Spleen (tissue), 11 donors: ENCODE data around the gene UXS1. TPM values are rescaled to one million over a fixed set of nuclear protein-coding genes. Genes with fewer than 3 reads are reported as not detected.

Experiments used
- DNase-seq: peaks from one replicate; pipeline ENCODE4 v3.0.0-alpha.2; 2020
- H3K27ac ChIP-seq, 8 donors: fragments of 200-600 bp; sonication (generic) in 7 of 8; 1 replicate in 4 of 8; 2 replicates in 4 of 8; pipeline versions ENCODE4 v1.5.0 to v1.8.0; 2016 to 2021; ENCODE audit warnings: inconsistent platforms in 4 of 8, mild to moderate bottlenecking in 4 of 8, moderate library complexity in 1 of 8
- H3K27me3 ChIP-seq, 7 donors: fragments of 200-600 bp; sonication (generic) in 6 of 7; replicated peaks in 1 of 7; 1 replicate in 4 of 7; 2 replicates in 3 of 7; pipeline versions ENCODE4 v1.5.0 to v1.8.0; 2016 to 2021; ENCODE audit warnings: inconsistent platforms in 3 of 7, mild to moderate bottlenecking in 1 of 7
- H3K36me3 ChIP-seq, 6 donors: fragments of 200-600 bp; sonication (generic) in 5 of 6; 1 replicate in 4 of 6; 2 replicates in 2 of 6; pipeline versions ENCODE4 v1.5.0 to v1.8.0; 2016 to 2021; ENCODE audit warnings: inconsistent platforms in 2 of 6
- H3K4me1 ChIP-seq, 6 donors: fragments of 200-600 bp; sonication (generic) in 5 of 6; 1 replicate in 3 of 6; 2 replicates in 3 of 6; pipeline versions ENCODE4 v1.5.0 to v1.8.0; 2016 to 2021; ENCODE audit warnings: inconsistent platforms in 3 of 6
- H3K4me3 ChIP-seq, 8 donors: fragments of 200-600 bp; sonication (generic) in 7 of 8; 1 replicate in 4 of 8; 2 replicates in 4 of 8; pipeline versions ENCODE4 v1.5.0 to v1.8.0; 2016 to 2021; ENCODE audit warnings: inconsistent platforms in 4 of 8, mild to moderate bottlenecking in 4 of 8, moderate library complexity in 2 of 8
- H3K9me3 ChIP-seq, 8 donors: fragments of 200-600 bp; sonication (generic) in 7 of 8; 1 replicate in 4 of 8; 2 replicates in 4 of 8; pipeline versions ENCODE4 v1.5.0 to v1.8.0; 2016 to 2021; ENCODE audit warnings: inconsistent platforms in 4 of 8
- POLR2A ChIP-seq, 3 donors: fragments of 450-650 bp; IDR thresholded peaks; one replicate each; pipeline ENCODE4 v1.5.1; 2017; ENCODE audit warnings: antibody characterized with exemption in 3 of 3, mild to moderate bottlenecking in 1 of 3
- POLR2AphosphoS5 ChIP-seq, 3 donors: sonication (generic); formaldehyde crosslinking; IDR thresholded peaks; one replicate each; pipeline ENCODE4 v1.5.1; 2017; ENCODE audit warnings: antibody characterized with exemption in 3 of 3
- WGBS, 5 donors: extraction: QIAGEN DNeasy Blood & Tissue Kit in 3 of 5; methylation state at CpG; one replicate each; pipeline versions ENCODE4 v1.1.5 to v1.1.7; 2013 to 2018; 5-methylcytosine and 5-hydroxymethylcytosine counted together
- intact Hi-C: fragments of 100-400 bp; cut with DNase I; formaldehyde crosslinking; loops from one replicate; pipeline ENCODE4 v1.15.0; 2023; ENCODE audit warnings: low total_unique reads
- polyA plus RNA-seq, 3 donors: library from polyadenylated mRNA; stranded (reverse); fragments of 200-250 nt; gene quantifications; one replicate each; pipeline ENCODE4 v1.2.1, GENCODE V29; 2013
- total RNA-seq, 7 donors: library from RNA; depleted of rRNA in 3 of 7; stranded (reverse); fragments of >200 nt in 3 of 7; fragmentation: NEBNext Ultra II Directional in 4 of 7; extraction: Animal tissue kit (Norgen Biotek cat#: 25700) in 4 of 7; gene quantifications; one replicate each; pipeline versions ENCODE4 v1.1.0 to v1.2.1, GENCODE V29; 2016 to 2021
- TF ChIP-seq, protein P1 (sequence below), 11 experiments: fragments of 200-600 bp in 7 of 11; fragments of 450-650 bp in 4 of 11; sonication (generic) in 4 of 11; IDR thresholded peaks in 8 of 11; conservative IDR thresholded peaks in 3 of 11; 1 replicate in 7 of 11; 2 replicates in 4 of 11; pipeline versions ENCODE4 v1.4.0 to v1.8.0; 2016 to 2021; ENCODE audit warnings: antibody characterized with exemption in 11 of 11, inconsistent platforms in 4 of 11, mild to moderate bottlenecking in 1 of 11
- donor health status: healthy with polysubstance abuse.
- donor health status: DM: no; HTN: no; CAD: no; lungs with moderate emphysema.
- donor health status: DM: no; HTN: no; CAD: no.
- donor health status: Bipolar disorder and iron deficiency.
- donor health status: healthy.
- donor health status: DM: no; HTN: no; CAD: no.
- donor health status: DM: yes; HTN: yes; CAD: no.

Gene UXS1
- total and polyA plus RNA-seq, 10 donors: 9.5 to 60.1 (median 40.3) TPM

DNA sequence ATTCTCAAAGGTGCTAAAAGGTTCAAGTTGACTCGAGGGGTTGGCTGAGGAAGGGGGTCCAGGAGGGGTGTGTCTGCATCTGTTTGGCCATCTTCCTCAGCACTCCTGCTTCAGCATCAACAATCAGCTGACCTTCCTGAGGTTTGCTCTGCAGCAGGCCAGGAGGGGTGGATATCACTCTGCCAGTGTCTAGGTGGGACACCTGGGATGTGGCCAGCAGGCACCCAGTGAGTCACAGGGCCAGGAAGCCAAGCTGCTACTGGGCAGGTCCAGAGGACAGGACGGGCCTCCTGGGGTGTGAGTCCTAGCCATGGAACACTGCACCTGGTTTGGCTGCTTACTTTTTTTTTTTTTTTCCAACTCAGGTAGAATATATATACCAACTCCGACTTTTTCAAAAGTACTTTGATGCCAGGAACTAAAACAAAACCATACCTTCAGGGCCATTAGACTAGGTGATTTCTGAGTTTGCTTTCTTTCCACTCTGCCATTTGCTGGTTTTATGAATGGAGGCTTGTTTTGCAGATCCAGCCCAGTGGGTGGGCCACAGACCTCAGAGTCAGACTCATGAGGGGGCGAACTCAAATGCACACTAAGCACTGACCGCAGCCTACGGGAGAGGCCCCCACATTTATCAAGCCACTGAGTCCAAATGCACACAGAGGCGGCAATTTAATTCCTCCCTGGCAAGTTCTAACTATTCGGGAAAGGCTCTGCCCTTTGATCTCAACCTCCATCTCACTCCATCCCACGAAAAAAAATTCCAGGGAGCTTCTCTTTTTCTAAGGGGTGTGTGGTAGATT is 76.0 kb downstream of the UXS1 start:
- Histone ChIP-seq H3K4me3 (no peak overlapping the region), H3K4me1 (no peaks in the 10 kb centered on the region), H3K9me3 (no peaks in the 10 kb centered on the region), H3K36me3 (peaks cover 0 to 95% (median 30%) of the 10 kb centered on the region in 6 donors), H3K27ac (no peak overlapping the region), H3K27me3 (no peaks in the 10 kb centered on the region)
- TF ChIP-seq POLR2A (IDR thresholded peaks at IDR 0.05) (no peak), POLR2AphosphoS5 (IDR thresholded peaks at IDR 0.05) (no peak)
- TF ChIP-seq, protein P1, sequence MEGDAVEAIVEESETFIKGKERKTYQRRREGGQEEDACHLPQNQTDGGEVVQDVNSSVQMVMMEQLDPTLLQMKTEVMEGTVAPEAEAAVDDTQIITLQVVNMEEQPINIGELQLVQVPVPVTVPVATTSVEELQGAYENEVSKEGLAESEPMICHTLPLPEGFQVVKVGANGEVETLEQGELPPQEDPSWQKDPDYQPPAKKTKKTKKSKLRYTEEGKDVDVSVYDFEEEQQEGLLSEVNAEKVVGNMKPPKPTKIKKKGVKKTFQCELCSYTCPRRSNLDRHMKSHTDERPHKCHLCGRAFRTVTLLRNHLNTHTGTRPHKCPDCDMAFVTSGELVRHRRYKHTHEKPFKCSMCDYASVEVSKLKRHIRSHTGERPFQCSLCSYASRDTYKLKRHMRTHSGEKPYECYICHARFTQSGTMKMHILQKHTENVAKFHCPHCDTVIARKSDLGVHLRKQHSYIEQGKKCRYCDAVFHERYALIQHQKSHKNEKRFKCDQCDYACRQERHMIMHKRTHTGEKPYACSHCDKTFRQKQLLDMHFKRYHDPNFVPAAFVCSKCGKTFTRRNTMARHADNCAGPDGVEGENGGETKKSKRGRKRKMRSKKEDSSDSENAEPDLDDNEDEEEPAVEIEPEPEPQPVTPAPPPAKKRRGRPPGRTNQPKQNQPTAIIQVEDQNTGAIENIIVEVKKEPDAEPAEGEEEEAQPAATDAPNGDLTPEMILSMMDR (IDR thresholded peaks at IDR 0.05 in 8 of 11, conservative IDR thresholded peaks at IDR 0.05 in 3 of 11): no peak
- intact Hi-C loops: no loop called here
- WGBS, 5 donors: 92 to 94% (median 93%) methylated on average over 9 of the region's 9 CpGs
- DNase-seq: no peak

DNA sequence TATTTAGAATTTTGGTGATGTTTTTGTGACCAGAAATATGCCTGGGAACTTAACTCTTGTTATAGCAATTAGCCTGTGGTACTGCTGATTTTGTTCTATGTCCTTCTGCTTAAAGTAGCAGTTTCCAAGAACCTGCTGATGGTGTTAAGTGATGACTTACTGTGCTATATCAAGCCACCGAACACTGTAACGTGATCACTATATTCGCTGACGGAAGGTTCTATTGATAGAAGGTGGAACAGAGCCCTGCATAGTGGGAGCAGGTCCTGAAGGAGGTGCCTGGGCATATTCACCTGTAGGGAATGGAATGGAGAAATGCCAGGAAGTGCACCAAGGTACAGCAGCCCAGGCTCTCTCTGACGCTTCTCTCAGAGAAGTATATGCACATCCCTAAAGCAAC is 76.8 kb downstream of the UXS1 start:
- intact Hi-C loops: no loop called here
- H3K4me3 ChIP-seq: no peak overlapping the region
- no peaks in the 10 kb centered on the region for H3K4me1 ChIP-seq
- no peak for DNase-seq
- no peaks in the 10 kb centered on the region for H3K27me3 ChIP-seq
- 95 to 99% (median 95%) methylated on average over 5 of the region's 5 CpGs for WGBS, 5 donors
- peaks cover 0 to 95% (median 29%) of the 10 kb centered on the region in 6 donors for H3K36me3 ChIP-seq
- no peak overlapping the region for H3K27ac ChIP-seq
- no peak for TF ChIP-seq POLR2A (IDR thresholded peaks at IDR 0.05)
- TF ChIP-seq, protein P1 (IDR thresholded peaks at IDR 0.05 in 8 of 11, conservative IDR thresholded peaks at IDR 0.05 in 3 of 11): no peak
- TF ChIP-seq POLR2AphosphoS5 (IDR thresholded peaks at IDR 0.05): no peak
- H3K9me3 ChIP-seq: no peaks in the 10 kb centered on the region

DNA sequence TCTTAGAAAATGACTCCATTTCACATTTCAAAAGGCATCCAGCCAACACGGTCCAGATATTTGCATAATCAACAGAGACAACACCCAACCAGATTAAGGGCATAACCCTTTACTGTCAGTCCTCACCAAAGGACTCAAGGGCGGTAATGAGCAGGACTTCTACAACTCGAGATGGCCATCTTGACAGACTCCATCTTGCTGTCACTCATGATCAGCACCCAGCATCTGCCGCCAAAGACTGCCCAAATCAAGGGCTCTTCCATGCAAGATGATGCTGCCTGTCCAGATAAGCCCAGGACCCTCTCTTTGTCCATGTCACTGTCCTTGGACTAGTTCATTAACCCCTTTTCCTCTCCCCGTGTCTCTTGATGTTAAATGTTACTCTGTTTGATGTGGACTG is 77.9 kb downstream of the UXS1 start:
- DNase-seq: no peak

DNA sequence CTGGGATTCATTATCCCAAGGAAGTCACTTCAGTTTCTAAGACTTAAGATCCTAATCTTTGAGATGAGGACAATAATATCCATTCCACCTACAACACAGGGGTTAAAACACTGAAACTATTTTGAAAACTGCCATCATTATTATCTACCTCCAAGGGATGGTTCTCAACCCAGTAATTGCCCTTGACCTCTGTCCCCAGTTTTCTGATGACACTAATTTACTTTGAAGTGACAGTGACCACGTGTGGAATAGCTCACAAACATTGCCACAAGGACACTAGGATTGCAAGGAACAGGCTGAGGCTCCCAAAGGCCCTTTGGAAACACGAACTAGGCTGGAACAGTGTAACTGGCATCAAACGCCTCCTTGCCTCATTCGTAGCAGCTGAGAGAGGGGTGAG is 78.4 kb downstream of the UXS1 start:
- no peaks in the 10 kb centered on the region for H3K4me1 ChIP-seq
- no peaks in the 10 kb centered on the region for H3K27me3 ChIP-seq
- intact Hi-C loops: no loop called here
- DNase-seq: no peak
- peaks cover 0 to 95% (median 38%) of the 10 kb centered on the region in 6 donors for H3K36me3 ChIP-seq
- H3K4me3 ChIP-seq: no peak overlapping the region
- TF ChIP-seq POLR2A (IDR thresholded peaks at IDR 0.05): no peak
- no peak overlapping the region for H3K27ac ChIP-seq
- WGBS, 5 donors: 83 to 96% (median 88%) methylated on average over 4 of the region's 4 CpGs
- H3K9me3 ChIP-seq: no peaks in the 10 kb centered on the region

More for the DNA sequence above, 77.9 kb downstream of the UXS1 start:
- TF ChIP-seq POLR2A (IDR thresholded peaks at IDR 0.05) (no peak), POLR2AphosphoS5 (IDR thresholded peaks at IDR 0.05) (no peak)
- TF ChIP-seq, protein P1 (IDR thresholded peaks at IDR 0.05 in 8 of 11, conservative IDR thresholded peaks at IDR 0.05 in 3 of 11): no peak
- no peaks in the 10 kb centered on the region for H3K9me3 ChIP-seq
- H3K27me3 ChIP-seq: no peaks in the 10 kb centered on the region
- H3K27ac ChIP-seq: no peak overlapping the region
- WGBS, 5 donors: 61 to 92% (median 87%) methylated on average over 5 of the region's 5 CpGs
- H3K36me3 ChIP-seq: peaks cover 0 to 95% (median 34%) of the 10 kb centered on the region in 6 donors
- intact Hi-C loops: no loop called here
- no peaks in the 10 kb centered on the region for H3K4me1 ChIP-seq
- no peak overlapping the region for H3K4me3 ChIP-seq
